Measurements from ENCODE around the gene PLCH1.

- TF ChIP-seq, protein P1, sequence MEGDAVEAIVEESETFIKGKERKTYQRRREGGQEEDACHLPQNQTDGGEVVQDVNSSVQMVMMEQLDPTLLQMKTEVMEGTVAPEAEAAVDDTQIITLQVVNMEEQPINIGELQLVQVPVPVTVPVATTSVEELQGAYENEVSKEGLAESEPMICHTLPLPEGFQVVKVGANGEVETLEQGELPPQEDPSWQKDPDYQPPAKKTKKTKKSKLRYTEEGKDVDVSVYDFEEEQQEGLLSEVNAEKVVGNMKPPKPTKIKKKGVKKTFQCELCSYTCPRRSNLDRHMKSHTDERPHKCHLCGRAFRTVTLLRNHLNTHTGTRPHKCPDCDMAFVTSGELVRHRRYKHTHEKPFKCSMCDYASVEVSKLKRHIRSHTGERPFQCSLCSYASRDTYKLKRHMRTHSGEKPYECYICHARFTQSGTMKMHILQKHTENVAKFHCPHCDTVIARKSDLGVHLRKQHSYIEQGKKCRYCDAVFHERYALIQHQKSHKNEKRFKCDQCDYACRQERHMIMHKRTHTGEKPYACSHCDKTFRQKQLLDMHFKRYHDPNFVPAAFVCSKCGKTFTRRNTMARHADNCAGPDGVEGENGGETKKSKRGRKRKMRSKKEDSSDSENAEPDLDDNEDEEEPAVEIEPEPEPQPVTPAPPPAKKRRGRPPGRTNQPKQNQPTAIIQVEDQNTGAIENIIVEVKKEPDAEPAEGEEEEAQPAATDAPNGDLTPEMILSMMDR (IDR thresholded peaks at IDR 0.05; ENCODE audit: low read depth, low read length, poor library complexity, severe bottlenecking): no peak
- no peak for TF ChIP-seq EZH2phosphoT487 (IDR thresholded peaks at IDR 0.05; ENCODE audit: borderline replicate concordance, low read length)
These were observed 141.6 kb downstream of the PLCH1 start for GRCh38 chr3:155603302-155603701.
